A549 treated with GW870086 at 1 μM for 4 hours (cell line): ENCODE measurements around the gene IPP. TPM values are rescaled to one million over a fixed set of nuclear protein-coding genes. Genes with fewer than 3 reads are reported as not detected.

ENCODE experiments used
- total RNA-seq: library from RNA; stranded (reverse); fragments of 200-300 nt; extraction: Qiagen RNA extraction; gene quantifications from 5 replicates; pipeline ENCODE4 v1.2.3, GENCODE V29; 2022; ENCODE audit warnings: low read depth

Gene IPP
- 3.1 to 5.3 TPM (median 4.4 TPM) in 5 replicates for total RNA-seq

DNA sequence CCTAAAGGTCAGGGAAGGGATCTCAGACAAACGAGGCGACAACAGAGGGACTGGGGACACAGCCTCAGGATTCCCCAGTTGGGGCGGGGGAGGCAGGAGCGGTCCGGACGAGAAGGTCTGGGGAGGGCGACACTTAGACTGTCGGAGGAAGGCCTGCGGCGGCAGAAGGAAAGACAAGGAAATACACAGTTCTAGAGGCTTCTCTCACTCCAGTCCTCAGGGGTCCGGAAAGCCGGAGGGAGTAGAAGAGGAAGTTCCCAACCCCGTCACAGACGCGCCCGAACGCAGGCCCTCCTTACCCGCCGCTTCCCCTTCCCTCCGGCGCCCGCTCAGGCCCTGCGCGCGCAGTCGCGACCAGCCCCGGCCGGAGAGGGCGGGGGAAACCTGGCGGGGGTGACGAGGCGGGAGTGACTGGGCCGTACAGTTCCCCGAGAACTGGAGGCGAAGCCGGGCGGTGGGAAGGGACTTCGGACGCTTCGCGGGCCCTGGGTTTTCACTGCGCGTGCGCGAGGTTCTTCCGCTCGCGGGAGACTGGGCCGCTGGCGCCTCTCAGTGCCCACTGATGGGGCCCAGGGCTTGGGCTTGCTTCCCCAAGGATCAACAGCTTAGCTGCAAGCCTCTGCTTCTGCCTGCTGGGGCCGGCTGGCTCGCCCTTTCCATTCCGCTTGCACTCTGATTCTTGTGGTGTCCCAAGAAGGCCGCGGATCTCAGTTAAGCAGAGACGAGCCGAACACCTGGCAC is at the start of gene IPP:
Gene IPP (minus strand): TSS at position 356 of the 741 bp plus-strand sequence. CDS start 4,242 bp downstream, outside the sequence.

DNA sequence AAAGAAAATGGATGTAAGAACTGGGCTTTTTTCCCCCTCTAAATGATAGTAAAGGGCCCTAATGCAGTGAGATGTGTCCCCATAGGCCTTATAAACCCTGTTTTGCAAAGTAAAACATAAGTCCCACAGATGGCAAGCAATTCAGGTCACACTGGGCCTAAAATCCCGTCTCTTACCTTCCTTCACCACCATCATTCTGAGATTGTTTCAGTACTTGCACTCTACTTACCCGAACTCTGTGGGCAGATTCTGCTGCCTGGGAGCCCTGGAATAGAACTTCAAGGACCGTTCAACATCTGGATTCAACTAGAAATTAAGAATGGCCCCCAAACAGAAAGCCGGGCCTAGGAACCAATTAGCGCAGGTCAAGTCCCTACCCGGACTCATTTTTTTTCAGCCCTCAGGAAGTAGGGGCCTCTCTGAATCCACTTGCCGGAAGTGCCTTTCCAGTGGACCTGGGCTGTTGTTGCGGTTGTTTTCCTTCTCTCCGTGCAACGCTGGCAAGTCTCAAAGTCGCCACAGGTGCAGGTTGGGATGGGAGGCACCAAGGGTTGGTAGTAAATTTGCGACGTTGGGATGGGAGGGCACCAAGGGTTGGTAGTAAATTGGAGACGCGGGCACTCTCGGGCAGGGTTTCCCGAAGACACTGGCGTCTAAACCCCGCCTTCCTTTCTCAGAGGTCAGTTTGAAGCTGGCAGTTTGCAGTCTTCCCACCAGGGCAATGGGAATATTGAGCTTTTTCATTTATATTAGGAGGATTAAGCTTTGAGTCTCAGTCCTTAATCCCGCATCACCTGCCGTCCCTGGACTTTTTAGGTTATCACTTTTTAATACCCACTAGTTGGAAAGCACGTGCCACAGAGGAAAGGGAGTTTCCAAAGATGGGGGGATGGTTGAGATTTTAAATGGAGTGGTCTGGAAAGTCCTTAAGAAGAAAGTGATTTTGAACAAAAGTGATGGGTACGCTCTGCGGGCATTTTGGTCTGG is 62.4 kb downstream of the IPP start, which contains the start of gene TMEM69:
Gene TMEM69 (plus strand): TSS at position 428 of the 987 bp plus-strand sequence. CDS start 2,888 bp downstream, outside the sequence.

DNA sequence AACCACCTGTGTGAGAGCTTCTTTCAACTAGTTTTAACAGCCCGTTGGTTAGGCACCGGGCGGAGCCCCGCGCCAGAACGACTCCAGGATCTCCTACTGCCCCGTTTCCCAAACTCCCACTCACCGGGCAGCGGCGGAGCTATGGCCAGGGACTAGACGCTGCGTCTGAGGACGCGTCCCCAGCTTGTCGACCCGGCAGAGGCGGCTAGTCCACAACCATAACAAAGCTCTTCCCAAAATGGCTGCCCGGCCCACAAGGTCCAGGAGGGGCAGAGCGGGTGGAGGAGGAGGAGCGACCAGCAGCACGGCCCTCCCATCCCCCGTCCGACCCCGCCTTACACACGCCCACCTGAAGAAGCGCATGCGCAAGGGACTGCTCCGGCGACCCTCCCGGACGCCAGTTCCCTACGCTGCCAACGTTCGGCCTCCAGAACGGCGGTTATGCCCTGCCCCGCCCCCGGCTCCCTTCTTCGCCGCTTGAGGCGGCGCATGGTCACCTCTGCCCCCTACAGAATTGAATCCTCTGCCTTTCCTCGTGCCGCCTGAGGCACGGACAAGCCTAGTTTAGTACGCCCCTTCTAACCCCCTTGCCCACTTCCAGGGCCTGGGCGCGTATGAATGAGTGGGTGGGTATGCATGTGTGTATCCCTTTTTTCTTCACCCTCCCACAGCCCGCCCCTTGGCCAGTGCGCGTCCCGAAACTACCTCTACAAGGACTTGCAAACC is 64.0 kb downstream of the IPP start, which contains the start of gene GPBP1L1:
Gene GPBP1L1 (minus strand): TSS at position 246 of the 726 bp plus-strand sequence. CDS start 27,446 bp downstream, outside the sequence.

Other genes with a start within 250 kb of the IPP start
- gene PRDX1, start 228.8 kb downstream of the IPP start, total RNA-seq, result 1,997 to 2,230 TPM (median 2,009 TPM) in 5 replicates
- gene AKR1A1, start 199.8 kb downstream of the IPP start, total RNA-seq, result 68.9 to 80.7 TPM (median 80.2 TPM) in 5 replicates
- 110 to 142 TPM (median 114 TPM) in 5 replicates for gene NASP, start 166.6 kb downstream of the IPP start, total RNA-seq
- gene CCDC17, start 126.6 kb downstream of the IPP start, total RNA-seq, result 0.23 to 0.50 TPM (median 0.42 TPM) in 5 replicates
- gene GPBP1L1, start 64.1 kb downstream of the IPP start, total RNA-seq, result 30.3 to 43.5 TPM (median 36.6 TPM) in 5 replicates
- 18.7 to 21.2 TPM (median 19.7 TPM) in 5 replicates for gene TMEM69, start 62.5 kb downstream of the IPP start, total RNA-seq
- 15.8 to 20.3 TPM (median 18.7 TPM) in 5 replicates for gene MAST2, start 53.0 kb upstream of the IPP start, total RNA-seq